Erythroblast (primary cell): ENCODE measurements around the gene SIPA1L3.
"Not testable (repeated sequence)": the region's sequence is repeated elsewhere in the genome, so short reads cannot be mapped to it uniquely, and the experiment has no call there.

Experiments used
- DNase-seq, 2 experiments: peaks; one replicate each; lab custom pipeline; 2025; lab: John Stamatoyannopoulos, UW
- GATA1 ChIP-seq: IDR thresholded peaks from 2 replicates; pipeline ENCODE4 v1.6.1; 2011; ENCODE audit warnings: low read depth, mild to moderate bottlenecking, control low read depth, low read length, moderate library complexity
- POLR2A ChIP-seq: IDR thresholded peaks from 2 replicates; pipeline ENCODE4 v1.6.1; 2011; ENCODE audit warnings: mild to moderate bottlenecking, low read length

SIPA1L3 gene

GRCh38 chr19:38025909-38026307, 118.9 kb downstream of the SIPA1L3 start:
- TF ChIP-seq POLR2A (no peak), GATA1 (no peak)
- DNase-seq = no peak

DNA sequence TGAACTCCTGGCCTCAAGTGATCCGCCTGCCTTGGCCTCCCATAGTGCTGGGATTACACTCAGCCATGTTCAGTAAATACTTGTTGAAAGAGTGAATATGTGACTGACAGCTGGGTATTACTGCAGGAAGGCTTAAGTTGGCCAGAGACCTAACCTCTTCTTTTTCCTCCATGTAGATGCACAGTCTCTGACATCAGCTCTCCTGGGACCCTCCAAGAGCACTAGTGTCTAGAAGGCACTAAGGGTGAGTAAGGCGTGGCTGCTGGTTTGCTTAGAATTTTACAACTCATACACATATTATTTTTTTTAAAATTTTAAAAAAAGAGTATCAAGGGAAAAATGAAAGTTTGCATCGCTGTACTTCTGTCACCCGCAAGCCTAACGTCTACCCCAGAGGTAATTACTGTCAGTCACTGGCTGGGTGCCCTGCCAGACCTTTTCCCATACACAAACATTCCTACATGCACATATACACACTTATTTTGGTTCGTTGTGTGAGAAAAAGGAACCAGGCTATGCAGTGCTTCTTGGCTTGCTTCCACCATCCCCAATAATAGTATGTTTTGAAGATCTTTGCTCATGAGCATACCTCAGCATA, 122.0 kb downstream of the SIPA1L3 start:
- TF ChIP-seq POLR2A = no peak
- DNase-seq = no peak

- not testable (repeated sequence) for DNase-seq
These were observed 123.0 kb downstream of the SIPA1L3 start for GRCh38 chr19:38030001-38030400.

- no peak for TF ChIP-seq GATA1
- TF ChIP-seq POLR2A = no peak
- no peak for DNase-seq
These were observed 123.8 kb downstream of the SIPA1L3 start for GRCh38 chr19:38030686-38031422.

DNA sequence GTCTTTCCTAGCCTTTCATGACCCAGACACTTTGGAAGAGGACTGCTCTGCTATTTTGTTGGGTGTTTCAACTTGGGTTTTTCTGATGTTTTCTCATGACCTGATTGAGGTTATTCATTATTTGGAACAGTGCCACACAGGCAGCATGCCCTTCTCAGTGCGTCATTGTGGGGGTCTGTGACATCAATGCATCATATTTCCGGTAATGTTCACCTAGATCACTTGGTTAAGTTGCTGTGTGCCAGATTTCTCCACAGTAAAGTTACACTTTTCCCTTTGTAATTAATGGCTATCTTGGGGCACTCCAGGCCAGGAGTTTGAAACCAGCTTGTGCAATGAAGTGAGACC, 124.4 kb downstream of the SIPA1L3 start:
- DNase-seq = no peak
- no peak for TF ChIP-seq POLR2A
- no peak for TF ChIP-seq GATA1

DNA sequence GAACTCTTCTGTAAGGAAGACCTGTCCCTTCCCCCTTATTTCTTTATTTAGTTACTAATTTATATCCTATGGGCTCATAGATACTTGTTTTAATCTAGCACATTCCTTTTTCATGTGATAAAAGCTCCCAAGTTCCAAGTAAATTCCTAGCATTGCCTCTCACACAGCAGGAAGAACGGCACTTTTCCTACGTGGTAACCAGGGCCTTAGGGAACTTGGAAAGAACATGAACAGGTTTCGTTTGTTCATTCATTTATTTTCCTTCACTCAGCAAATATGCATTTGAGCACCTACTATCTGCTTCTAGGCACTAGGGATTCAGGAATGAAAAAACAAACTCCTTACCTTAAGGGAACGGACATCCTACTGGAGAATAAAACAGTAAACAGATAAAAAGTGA, 125.1 kb downstream of the SIPA1L3 start:
- TF ChIP-seq GATA1 (no peak), POLR2A (no peak)

DNA sequence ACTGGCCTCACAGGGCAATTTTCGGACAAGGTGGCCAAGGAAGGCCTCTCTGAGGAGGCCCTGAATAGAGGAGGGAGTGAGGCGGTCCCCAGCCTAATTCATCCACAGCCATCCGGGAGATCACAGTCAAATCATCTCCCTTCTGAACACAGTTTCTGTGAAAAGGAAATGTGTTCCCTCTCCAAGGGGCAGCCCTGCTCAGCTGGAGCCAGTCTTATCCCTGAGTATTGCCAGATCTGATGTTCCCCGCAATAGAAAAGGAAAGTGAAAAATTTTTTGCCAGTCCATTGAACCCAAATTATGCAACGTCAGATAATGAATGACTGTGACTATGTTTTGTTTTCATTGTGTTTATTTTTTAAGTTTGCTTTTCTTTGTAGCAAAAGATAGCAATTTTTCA, 125.9 kb downstream of the SIPA1L3 start:
- no peak for TF ChIP-seq POLR2A
- no peak for TF ChIP-seq GATA1
- no peak for DNase-seq

More for the DNA sequence above, 125.1 kb downstream of the SIPA1L3 start:
- DNase-seq = no peak

- no peak for TF ChIP-seq POLR2A
- no peak for TF ChIP-seq GATA1
- no peak for DNase-seq
These were observed 126.9 kb downstream of the SIPA1L3 start for GRCh38 chr19:38033658-38034491.

DNA sequence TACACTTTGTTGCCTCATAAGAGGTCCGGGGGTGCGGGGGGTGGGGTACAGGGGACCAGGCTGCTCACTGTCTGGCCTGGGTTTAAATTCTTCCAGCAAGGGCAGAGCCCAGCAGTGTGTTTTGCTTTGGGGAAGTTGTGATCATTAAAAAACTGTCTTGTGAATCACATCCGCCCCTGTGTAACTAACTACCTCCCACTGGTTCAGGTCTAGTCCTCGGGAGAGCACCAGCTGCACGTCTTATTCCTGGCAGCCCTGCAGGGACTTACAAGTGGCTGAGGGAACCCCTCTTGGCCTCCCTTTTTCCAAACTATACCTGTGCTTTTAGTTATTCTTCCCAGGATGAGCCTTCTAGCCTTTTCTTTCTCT, 127.5 kb downstream of the SIPA1L3 start:
- TF ChIP-seq POLR2A (no peak), GATA1 (no peak)
- DNase-seq = no peak

DNA sequence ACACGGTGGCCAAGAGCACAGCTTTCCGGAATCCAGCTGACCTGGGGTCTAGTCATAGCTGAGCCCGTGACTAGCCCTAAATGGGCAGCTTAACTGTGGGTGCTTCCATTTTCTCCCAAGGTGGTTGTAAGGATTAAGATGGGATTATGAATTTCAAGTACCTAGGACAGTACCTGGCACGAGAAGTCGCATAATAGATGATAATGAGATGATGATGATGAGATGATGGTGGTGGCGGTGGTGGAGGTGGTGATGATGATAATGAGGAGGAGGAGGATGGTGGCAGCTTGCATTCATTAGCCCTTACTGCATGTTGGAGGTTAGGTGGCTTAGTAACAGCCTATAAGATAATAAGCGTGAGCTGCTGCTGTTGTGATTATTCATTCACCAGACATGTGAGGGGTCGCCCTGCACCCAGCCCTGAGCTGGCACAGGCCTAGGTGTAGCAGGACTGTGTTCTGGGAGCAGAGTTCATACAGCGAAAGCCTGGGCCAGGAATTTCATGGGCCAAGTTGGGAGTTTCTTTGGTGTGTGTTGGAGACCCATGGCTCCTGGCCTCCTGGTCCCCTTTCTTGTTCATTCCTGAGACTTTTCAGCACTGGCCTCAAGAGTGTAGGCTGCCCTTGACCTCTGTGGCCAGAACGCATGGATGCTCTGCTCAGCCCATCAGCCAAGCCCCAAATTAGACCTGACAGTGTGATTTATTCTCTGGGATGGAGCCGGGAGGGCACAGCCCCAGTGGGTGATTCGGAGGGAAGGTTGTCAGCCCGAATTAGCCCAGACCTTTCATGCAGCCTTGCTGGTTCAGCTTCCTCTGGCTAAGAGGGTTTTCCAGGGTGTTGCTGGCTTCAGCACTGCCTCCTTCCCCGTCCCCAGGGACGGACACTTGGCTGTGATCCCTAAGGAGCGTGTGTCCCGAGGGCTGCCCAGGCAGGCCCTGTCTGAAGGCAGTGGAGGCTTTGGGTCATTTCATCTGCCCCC, 128.8 kb downstream of the SIPA1L3 start:
- no peak for DNase-seq
- TF ChIP-seq GATA1 (no peak), POLR2A (no peak)

DNA sequence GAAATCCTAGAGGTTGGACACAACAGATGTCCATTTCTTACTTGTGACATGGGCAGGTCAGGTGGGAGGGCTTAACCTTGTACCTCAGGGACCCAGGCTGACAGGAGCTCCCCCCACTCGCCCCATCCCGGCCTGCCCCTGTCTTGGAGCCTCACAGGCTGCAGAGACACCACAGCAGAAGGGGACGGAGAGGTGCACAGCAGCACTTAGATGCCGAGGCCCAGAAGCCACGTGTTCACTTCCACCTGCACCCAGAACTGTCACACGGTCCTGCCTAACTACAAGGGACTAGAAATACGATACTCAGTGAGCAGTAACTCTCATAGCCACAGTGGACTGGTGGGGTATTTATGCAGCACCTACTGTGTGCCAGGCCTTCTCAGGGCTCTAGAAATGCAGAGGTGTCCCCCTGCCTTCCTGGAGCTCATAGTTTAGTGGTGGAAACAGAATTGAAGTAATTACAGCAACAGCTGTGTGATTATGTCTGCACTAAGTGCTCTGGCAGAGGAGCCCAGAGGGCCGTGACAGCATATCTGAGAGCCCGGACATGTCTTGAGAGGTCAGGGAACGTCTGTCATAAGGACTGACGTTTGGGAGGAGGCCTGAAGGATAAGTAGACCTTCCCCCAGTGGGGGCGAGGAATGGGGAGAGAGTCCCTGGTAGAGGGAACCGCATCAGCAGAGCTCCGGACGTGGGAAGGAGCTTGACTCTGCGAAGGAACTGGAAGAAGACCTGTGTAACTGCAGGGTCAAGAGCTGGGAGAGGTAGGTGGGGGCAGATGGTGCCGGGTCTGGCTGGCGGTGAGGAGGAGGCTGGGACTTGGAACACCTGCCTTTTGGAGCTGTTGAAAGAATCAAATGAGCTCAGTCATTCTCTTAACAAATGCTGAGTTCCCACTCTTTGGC, 130.0 kb downstream of the SIPA1L3 start:
- DNase-seq = no peak
- TF ChIP-seq POLR2A (no peak), GATA1 (no peak)

DNA sequence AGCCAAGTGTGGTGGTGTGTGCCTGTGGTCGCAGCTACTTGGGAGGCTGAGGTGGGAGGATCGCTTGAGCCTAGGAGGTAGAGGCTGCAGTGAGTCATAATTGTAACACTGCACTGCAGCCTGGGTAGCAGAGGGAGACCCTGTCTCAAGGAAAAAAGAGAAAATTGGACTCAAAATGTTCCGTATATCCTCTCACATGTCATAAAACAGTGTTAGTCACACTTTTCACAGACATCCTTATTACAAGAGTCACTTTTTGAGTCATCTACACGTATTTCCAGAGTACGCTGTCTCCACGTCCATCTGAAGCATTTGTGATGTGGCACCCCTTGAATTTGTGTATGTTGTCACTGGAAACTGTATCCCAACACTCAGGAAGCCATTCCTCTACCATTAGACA, 133.0 kb downstream of the SIPA1L3 start:
- no peak for TF ChIP-seq GATA1
- no peak for TF ChIP-seq POLR2A
- DNase-seq = no peak
